CD4-positive, alpha-beta T cell treated with Interleukin-15 for 1 hour (primary cell): ENCODE results near the gene IGHMBP2.
A peak's percentile ranks its signal among the peaks of the same experiment; 100 is the strongest.
"Not testable (repeated sequence)": the region's sequence is repeated elsewhere in the genome, so short reads cannot be mapped to it uniquely, and the experiment has no call there.

Source experiments
- DNase-seq: peaks from one replicate; pipeline ENCODE4 v3.0.0-alpha.2; 2020

The IGHMBP2 gene

DNA sequence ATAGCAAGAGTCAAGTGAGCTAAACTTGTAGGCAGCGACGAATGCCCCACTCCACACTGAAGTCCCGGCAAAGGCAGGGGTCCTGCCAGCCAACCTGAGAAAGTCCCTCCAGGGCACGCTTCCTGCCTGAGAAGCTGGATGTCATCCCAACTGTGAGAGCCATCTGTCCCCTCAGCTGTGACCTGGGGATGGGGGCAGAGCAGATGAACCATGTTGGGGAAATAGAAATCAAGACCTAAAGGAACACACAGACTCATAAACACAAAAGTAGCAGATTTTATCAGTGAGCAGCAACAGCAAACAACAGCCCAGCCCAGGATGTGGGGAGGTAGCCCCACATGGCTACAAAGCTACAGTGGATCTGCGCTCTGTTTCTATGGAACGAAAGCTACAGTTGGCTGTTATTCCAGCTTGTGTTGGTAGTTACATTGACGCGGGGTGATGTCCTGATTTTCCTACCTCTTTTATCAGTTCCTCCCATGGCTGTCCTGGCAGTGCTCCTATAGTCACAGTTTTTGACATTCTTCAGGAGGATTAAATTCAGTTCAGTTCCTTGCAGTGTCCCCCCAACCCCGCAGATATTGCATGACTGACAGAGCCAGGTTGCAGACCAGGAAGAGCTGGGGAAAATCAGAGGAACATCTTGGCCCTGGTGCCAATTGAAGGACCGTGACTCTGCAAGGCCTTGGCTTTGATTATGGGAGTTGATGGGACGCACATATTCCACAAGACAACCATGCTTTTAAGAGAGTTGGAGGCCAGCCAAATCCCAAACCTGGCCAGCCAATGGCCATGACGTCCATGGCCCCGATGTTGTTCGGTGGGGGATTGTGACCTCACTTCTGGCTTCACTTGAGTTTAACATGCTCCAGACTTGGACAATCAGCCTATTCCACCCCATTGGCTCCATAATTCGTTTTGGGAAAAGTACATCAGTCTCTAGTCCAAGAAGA lies 62.5 kb downstream of the IGHMBP2 start:
- no peak for DNase-seq

DNA sequence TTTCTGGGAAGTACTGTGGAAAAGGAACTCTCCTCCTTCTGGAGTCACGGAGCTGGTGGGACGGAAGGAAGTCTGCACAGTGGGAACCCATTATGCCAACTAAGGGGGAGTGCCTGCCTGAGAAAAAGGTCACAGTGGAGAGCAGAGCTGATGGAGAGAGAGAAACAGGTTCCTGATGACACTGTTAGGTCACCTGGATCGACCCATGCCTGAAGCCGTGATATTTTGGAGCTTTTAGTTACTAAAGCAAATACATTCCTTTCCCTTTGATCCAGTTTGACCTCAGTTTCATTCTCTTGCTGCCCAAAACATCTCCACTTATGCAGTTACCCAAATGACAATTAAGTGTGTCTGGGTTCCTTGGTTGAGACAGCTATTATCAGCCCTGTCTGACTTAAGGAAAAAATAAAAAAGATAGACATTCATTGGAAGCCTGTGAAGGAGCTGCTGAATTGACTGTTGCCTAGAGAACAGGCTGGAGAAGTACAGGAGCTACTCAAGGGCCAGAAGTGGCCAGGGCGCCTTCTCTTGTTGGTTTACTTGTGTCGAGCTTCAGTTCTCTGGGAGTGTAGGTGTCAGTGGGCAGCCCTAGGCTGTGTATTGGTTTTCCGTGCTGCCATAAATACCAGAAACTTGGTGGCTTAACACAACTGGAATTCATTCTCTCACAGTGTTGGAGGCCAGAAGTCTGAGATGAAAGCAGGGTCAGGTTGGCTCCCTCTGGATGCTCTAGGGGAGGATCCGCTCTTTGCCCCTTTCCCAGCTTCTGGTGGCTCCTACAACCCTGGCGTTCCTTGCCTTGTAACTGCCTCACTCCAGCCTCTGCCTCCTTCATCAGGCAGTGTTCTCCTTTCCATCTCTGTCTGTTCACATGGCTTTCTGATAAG lies 63.4 kb downstream of the IGHMBP2 start:
- DNase-seq = no peak

DNA sequence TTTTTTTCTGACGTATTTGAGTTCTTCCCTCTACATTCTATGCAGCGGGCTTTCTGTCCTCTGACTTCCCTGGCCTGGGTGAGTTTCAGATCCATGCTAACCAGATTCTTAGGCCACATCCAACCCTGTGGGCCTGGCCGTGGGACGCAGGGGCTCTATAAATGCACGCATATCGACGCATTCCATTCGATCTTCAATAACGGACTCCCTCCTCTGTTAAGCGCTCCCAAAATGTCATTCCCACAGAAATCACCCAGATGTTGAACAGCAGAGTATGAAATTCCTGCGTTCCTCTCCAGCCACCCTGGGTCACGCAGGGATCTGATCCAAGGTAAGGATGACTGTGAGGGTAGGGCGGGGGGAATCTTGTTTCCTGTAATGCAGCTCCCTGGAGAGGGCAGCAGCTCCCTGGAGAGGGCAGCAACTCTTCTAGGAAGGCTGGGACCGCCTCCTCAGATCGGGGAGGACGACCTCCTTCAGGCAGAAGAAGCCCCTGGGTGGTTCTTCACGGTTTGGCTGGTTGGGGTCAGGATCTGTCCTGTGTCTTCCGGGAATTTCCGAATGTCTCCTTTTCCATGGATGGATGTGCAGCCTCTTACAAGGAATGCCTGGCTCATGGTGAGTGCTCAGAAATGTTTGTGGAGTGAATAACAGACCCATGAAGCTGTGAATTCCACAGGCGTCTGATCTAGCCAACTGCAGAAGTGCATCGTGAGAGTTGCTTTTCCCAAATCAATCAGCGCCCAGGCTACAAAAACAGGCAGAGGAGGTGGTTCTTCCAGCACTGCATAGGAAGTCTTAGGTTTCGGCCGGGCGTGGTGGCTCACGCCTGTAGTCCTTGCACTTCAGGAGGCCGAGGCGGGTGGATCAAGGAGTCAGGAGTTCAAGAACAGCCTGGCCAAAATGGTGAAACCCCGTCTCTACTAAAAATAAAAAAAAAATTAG lies 64.9 kb downstream of the IGHMBP2 start:
- DNase-seq = no peak

DNA sequence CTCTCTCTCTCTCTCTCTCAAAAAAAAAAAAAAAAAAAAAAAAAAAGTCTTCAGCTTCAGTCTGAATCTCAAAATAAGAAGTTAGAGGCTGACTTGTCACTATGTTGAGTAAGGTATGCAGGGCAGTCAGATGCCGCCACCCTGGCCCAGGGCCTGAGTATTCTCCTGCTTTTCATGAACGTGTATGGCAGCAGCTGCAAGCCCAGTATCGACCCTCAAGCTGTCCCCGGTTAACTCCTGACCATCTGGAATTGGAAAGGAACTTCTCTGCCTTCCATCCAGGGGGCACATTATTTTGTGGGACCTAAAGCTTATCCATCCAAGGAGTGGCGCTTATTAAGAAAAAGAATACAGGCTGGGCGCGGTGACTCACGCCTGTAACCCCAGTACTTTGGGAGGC lies 65.7 kb downstream of the IGHMBP2 start:
- no peak for DNase-seq

DNA sequence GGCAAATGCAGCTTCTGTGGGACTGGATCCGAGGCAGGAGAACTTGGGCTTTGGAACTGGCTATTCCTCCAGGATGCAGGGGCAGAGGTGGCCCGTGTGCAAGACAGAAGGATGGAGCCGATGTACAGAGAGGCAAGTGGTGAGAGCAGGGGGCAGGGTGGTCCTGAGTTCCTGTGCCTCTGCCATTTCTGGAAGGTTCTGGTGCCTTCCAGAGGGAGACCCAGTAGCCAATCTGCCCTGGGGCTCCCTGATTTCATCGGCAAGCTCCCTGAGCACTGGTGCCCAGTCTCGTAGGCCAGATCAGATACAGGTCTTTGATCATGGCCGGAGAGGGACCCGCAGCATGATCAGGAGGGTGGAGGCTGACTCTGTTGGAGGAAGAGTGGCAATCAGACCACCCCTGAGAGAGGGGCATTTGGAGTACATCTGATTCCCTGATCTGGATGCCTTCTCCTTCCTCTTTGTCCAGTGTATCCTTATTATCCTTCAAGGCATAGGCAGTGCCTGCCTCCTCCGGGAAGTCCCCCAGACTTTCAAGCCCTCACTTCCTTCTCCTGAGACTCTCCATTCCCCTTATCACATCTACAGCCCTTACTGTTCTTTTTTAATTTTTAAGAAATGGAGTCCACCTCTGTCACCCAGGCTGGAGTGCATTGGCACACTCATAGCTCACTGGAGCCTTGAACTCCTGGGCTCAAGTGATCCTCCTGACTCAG lies 67.4 kb downstream of the IGHMBP2 start:
- DNase-seq = no peak

DNA sequence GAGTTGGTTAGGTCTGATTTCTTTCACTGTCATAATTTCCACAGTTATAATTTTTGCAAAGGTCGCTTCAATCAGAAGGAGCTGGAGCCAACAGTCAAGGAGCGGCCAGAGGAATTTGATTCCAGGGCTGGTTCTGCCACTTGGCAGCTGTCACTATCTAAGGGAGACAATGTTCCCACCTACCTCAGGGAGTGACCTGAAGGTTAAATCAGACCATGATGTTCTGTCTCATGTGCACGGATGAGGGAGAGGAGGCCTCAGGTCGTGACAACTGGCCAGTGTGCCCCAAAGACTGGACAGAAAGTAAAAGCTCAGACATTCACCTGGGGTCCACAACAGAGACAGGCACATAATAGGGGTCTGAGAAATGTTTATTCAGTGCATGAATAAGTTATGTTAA lies 69.5 kb downstream of the IGHMBP2 start:
- DNase-seq = no peak

DNA sequence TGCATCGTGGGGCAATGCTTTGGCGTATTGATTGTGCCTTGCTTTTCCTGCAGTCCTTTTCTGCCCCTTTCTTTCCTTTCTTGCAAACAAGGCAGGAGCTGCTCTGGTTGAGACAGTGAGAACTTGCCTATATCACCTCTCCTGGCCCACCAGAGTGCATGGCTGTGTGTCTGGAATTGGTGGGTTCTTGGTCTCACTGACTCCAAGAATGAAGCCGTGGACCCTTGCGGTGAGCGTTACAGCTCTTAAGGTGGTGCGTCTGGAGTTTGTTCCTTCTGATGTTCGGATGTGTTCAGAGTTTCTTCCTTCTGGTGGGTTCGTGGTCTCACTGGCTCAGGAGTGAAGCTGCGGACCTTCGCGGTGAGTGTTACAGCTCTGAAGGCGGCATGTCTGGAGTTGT lies 70.0 kb downstream of the IGHMBP2 start:
- not testable (repeated sequence) for DNase-seq

DNA sequence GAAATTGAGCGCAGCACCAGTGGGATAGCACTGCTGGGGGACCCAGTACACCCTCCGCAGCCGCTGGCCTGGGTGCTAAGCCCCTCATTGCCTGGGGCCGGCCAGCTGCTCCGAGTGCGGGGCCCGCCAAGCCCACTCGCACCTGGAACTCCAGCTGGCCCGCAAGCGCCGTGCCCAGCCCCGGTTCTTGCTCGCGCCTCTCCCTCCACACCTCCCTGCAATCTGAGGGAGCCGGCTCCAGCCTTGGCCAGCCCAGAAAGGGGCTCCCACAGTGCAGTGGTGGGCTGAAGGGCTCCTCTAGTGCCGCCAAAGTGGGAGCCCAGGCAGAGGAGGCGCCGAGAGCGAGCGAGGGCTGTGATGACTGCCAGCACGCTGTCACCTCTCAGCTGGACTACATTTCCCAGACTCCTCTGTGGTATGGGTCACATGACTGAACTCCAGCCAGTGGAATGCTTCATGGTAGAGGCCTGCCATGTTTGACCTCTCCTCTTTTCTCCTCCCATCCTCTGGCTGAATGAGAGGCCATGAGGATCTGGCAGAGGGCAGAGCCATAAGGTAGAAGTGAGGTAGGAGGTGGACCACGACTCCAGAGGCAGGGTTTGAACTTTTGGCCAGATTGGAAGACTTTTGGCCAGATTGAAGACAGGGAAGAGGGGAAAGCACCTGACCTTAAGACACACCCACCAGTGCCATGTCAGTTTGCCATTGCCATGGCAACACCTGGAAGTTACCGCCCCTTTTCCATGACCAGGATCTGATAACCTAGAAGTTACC lies 70.9 kb downstream of the IGHMBP2 start:
- peak; percentile 12 for DNase-seq

DNA sequence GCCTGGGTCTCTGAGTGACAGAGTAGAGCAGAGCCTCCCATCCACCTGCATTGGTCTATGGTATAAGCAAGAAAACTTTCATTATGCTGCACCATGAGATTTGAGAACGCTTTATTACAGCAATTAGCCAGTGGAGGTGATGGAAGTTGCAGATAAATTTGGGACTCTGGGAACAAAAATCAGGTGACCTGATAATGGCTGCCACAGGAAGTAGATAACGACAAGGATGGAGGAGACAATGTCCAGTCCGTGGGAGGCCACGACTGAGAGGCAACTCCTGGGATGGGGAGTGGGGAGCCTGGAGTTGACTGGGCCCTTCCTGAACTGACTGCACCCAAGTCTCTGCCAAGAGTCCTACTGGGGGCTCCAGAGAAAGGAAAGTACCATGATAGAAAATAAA lies 72.4 kb downstream of the IGHMBP2 start:
- no peak for DNase-seq

DNA sequence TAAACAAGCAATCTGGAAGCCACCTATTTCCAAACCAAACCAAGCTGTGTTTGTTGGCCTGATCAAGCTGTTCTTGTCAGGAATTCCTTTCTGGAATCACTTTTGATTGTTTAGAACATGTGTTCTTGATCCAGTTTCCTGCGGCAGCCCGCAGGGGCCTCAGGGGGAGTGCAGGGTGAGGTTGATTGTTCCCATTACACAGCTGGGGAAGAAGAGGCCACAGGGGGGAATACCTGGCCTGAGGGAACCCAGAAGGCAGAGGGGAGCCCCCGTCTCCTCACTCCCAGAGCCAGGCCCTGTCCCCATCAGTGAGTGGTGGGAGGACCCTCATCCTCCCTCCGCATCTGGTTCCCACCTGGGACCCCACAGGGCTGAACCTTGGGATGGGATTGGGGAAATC lies 72.9 kb downstream of the IGHMBP2 start:
- no peak for DNase-seq

DNA sequence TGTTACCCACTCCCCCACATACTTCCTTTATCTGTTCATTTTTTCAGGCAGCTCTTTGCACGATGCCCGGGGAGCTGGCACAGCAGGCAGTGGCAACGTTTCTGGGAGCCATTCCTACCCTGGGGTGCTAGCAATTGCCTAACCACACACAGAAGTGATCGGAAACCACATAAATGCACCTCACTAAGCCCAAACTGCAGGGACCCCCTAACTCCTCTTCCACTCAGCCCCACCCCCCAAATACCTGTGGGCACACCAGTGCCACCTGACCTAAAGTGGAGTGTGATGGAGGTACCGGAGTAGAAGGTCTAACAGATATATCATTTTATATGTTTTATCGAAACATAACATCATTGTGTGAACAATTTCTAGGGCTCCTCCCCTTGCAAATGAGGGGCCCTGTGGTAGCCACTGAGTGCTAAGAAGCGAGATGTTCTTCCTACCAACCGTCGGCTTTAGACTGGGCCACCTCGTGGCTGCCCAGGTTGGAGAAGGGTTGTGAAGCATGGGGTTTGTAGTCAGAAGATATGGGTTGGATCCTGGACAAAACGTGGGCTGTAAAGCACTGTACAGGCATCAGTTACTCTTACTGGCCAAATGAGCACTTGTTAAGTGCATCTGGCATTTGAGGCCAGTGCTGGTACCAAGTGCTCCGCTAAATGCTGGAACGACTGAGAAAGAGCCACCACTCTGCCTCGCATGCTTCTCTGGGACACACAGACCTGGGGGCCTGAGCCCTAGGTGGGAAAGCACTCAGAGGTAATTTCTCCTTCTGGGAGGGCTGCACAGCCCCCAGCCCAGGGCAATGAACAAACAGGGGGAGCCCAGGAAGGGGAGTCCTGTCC lies 74.3 kb downstream of the IGHMBP2 start:
- peak; percentile 2 for DNase-seq

DNA sequence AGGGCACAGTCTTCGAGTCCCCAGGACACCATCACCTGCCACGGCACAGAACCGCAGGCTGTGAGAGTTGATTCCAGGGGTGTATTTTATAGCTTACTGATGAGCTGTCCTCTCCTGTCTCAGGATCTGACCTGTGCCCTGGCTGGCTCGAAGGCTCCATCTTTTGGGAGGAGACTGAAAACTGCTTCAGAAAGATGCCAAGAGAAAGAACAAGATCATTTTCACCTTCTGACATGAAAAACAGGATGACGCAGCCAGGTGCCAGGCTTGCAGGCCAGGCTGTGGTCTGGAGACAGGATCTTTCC lies 74.9 kb downstream of the IGHMBP2 start:
- peak; percentile 13 for DNase-seq

DNA sequence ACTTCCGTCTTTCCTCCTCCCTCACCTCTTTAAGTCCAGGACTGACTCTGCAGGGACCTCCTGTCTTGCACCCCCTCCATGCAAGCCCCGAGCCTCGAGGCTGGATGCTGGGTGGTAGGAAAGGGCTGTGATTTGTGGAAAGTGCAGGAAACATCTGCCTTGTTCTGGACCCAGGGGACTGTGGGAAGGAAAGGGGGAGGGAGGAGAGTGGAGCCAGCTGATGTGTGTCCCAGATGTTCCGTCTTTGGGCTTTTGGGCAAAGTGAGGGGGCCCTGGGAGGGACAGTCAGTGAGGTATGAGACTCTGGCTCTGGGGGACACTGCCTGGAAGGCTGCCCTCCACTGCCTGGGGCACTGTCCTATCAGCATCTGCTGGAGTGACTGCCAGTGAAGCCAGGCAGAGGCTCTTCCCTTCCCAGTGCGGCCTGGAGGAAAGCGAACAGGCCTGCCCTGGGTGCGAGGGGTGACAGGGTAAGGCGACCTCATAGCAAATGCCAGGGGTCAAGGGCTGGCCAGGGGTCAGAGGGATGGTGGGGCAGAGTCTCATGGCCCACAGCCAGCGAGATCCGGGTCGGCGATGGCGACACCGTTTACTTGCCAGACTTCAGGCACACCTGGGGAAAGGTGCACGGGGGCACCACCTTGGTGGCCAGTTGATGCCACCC lies 75.4 kb downstream of the IGHMBP2 start:
- DNase-seq = peak; percentile 4

DNA sequence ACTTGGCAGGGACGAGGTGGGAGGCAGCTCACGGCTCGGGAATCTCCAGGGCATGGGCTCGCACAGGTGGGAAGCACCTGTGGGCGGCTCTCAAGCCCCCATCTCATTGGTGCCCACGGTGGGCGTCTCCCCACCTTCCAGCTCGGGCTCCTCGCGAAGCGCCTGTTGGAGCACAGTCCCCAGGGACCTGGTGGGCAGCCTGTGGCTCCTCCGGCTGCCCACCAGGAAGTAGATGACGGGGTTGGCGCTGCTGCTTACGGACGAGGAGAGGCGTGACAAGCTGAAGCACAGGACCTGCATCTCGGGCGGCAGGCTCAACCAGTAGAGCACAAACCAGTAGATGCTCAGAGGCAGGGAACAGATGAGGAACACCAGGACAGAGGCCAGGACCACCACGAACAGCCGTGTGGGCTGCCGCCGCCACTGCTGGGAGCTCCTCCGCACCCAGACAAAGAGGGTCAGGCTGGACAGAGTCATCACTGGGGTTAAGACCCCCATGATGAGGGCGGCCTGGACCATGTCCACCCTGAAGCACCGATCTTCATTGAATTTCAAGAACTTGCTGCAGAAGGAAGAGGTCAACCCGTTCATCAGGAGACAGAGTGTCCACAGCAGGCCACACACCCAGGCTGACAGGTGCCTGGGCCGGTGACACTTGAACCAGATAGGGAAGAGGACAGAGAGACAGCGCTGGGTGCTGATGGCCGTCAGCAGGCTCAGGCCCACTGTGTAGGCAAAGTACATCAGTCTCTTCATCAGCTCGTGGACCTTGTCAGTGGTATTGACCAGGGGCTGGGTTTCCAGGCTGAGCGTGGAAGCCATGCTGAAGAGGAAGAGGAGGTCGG lies 76.5 kb downstream of the IGHMBP2 start:
- peak; percentile 10 for DNase-seq

DNA sequence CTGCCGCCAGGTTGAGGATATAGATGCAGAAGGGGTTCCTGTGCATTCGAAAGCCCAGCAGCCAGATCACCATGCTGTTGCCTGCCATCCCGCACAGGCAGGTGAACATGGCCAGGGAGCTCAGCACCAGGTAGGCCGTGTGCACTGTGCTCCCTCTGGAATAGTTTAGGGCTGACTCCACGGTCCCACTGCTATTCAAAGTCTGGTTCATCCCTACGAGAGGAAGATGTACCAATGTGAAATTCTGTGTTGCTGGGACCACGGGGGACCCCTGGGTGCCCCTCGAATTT lies 77.0 kb downstream of the IGHMBP2 start, which contains the start of gene MRGPRD:
TSS of gene MRGPRD (minus strand) at position 211 of the 290 bp plus-strand sequence. CDS start at position 211, 0 bp downstream.
- DNase-seq = peak; percentile 0

DNA sequence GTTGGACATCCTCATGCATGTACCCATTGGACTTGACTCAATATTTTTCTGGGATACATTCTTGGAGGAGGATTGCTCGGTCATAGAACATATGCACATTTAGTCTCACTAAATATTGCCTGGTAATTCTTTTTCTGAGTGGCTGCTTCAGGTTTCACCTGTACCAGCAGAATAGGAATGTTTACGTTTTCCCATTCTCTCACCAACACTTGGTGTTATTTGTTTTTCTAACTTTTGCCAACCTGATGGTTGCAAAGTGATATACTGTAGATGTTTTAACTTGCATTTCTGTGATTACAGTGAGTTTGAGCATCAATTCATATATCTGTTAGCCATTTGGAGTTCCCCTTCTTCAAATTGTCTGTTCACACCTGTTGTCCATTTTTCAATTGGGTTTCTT lies 78.4 kb downstream of the IGHMBP2 start:
- DNase-seq = no peak

DNA sequence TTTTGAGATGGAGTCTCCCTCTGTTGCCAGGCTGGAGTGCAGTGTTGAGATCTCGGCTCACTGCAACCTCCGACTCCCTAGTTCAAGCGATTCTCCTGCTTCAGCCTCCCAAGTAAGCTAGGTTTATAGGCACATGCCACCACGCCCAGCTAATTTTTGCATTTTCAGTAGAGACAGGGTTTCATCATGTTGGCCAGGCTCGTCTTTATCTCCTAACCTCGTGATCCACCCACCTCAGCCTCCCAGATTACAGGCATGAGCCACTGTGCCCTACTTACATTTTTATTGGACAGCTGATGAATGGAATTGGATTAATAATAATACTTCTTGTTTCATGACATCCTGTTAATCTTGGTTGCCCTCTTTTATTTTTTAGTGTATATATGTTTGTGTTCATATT lies 80.1 kb downstream of the IGHMBP2 start:
- peak; percentile 6 for DNase-seq

DNA sequence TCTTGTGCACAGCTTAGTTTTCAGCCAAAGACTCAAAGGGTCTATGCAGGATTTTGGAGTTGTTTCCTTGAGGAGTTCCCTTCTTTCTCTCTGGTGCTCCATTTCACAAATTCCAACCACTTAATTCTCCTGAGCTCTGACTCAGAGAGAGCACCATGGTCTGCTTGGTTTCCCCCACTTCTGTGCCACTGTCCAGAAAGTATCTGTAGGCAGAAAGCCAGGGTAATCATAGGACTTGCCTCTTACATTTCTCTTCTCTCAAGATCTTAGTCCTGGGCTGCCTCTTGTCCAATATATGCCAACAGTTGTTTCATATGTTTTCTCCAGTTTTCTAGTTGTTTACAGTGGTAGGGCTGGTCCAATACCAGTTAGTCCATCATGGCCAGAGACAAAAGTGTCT lies 83.5 kb downstream of the IGHMBP2 start:
- no peak for DNase-seq

DNA sequence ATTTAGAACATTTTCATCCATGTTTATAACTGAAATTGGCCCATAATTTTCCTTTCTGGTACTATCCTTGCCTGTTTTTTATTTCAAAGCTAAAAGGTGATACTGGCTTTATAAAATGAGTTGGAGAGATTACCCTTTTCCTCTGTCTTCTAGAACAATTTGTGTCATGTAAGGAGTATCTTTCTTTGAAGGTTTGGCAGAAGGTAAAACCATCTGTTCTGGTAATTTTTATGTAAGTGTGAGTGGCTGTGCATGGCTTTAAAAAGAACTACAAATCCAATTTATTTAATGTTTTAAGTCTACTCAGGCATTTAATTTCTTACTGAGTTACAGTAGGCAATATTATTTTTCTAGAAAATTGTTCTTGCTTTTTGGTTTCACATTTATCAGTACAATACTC lies 84.8 kb downstream of the IGHMBP2 start:
- no peak for DNase-seq
